SK-N-SH treated with all-trans-retinoic acid at 6 μM for 48 hours (cell line): Measurements from ENCODE around the gene RASSF1.

ENCODE experiments used
- ARNTL ChIP-seq: fragments of 450-650 bp; formaldehyde crosslinking; IDR thresholded peaks from 2 replicates; pipeline ENCODE4 v1.5.0; 2020; ENCODE audit warnings: low read depth, mild to moderate bottlenecking, moderate library complexity, borderline replicate concordance
- CSDC2 ChIP-seq: fragments of 250-450 bp; sonication (Bioruptor Pico); IDR thresholded peaks from 2 replicates; pipeline ENCODE4 v1.5.0; 2020; ENCODE audit warnings: mild to moderate bottlenecking, moderate library complexity
- CSRNP3 ChIP-seq: fragments of 250-450 bp; sonication (Bioruptor Pico); IDR thresholded peaks from 2 replicates; pipeline ENCODE4 v1.5.1; 2021; ENCODE audit warnings: mild to moderate bottlenecking, moderate library complexity
- POU6F1 ChIP-seq: fragments of 250-450 bp; sonication (Bioruptor Pico); IDR thresholded peaks from 2 replicates; pipeline ENCODE4 v1.8.0; 2021; ENCODE audit warnings: low read depth, mild to moderate bottlenecking, moderate library complexity, borderline replicate concordance
- TSHZ2 ChIP-seq: fragments of 250-450 bp; sonication (Bioruptor Pico); IDR thresholded peaks from 2 replicates; pipeline ENCODE4 v1.5.0; 2020; ENCODE audit warnings: mild to moderate bottlenecking, moderate library complexity
- ZC3H10 ChIP-seq: fragments of 250-450 bp; sonication (Bioruptor Pico); IDR thresholded peaks from 2 replicates; pipeline ENCODE4 v1.5.1; 2021; ENCODE audit warnings: mild to moderate bottlenecking, moderate library complexity
- ZFP3 ChIP-seq: fragments of 250-450 bp; sonication (Bioruptor Pico); IDR thresholded peaks from 2 replicates; pipeline ENCODE4 v1.5.0; 2020; ENCODE audit warnings: mild to moderate bottlenecking, moderate library complexity
- TF ChIP-seq, protein P1 (sequence below): fragments of 250-450 bp; sonication (Bioruptor Pico); IDR thresholded peaks from 2 replicates; pipeline ENCODE4 v1.8.0; 2020; ENCODE audit warnings: mild to moderate bottlenecking, moderate library complexity, borderline replicate concordance
- TF ChIP-seq, protein P2 (sequence below): fragments of 250-450 bp; sonication (Bioruptor Pico); IDR thresholded peaks from 2 replicates; pipeline ENCODE4 v1.5.1; 2020; ENCODE audit warnings: low read depth, mild to moderate bottlenecking, moderate library complexity

GRCh38 chr3:50287262-50287661 is 53.4 kb downstream of the RASSF1 start:
- TF ChIP-seq POU6F1 (CRISPR knock-in tag): no peak
- TF ChIP-seq ZC3H10 (CRISPR knock-in tag): no peak
- TF ChIP-seq, protein P1, sequence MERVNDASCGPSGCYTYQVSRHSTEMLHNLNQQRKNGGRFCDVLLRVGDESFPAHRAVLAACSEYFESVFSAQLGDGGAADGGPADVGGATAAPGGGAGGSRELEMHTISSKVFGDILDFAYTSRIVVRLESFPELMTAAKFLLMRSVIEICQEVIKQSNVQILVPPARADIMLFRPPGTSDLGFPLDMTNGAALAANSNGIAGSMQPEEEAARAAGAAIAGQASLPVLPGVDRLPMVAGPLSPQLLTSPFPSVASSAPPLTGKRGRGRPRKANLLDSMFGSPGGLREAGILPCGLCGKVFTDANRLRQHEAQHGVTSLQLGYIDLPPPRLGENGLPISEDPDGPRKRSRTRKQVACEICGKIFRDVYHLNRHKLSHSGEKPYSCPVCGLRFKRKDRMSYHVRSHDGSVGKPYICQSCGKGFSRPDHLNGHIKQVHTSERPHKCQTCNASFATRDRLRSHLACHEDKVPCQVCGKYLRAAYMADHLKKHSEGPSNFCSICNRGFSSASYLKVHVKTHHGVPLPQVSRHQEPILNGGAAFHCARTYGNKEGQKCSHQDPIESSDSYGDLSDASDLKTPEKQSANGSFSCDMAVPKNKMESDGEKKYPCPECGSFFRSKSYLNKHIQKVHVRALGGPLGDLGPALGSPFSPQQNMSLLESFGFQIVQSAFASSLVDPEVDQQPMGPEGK (CRISPR knock-in tag): no peak
- TF ChIP-seq CSRNP3: no peak
- TF ChIP-seq, protein P2, sequence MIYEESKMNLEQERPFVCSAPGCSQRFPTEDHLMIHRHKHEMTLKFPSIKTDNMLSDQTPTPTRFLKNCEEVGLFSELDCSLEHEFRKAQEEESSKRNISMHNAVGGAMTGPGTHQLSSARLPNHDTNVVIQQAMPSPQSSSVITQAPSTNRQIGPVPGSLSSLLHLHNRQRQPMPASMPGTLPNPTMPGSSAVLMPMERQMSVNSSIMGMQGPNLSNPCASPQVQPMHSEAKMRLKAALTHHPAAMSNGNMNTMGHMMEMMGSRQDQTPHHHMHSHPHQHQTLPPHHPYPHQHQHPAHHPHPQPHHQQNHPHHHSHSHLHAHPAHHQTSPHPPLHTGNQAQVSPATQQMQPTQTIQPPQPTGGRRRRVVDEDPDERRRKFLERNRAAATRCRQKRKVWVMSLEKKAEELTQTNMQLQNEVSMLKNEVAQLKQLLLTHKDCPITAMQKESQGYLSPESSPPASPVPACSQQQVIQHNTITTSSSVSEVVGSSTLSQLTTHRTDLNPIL (CRISPR knock-in tag): no peak
- no peak for TF ChIP-seq TSHZ2 (CRISPR knock-in tag)
- TF ChIP-seq ARNTL (CRISPR knock-in tag): no peak
- no peak for TF ChIP-seq CSDC2
- no peak for TF ChIP-seq ZFP3
